Activated CD8-positive, alpha-beta T cell treated with anti-CD3 and anti-CD28 coated beads for 36 hours (primary cell): ENCODE results near the gene INO80D. TPM values are rescaled to one million over a fixed set of nuclear protein-coding genes. Genes with fewer than 3 reads are reported as not detected.
"Not testable (repeated sequence)": the region's sequence is repeated elsewhere in the genome, so short reads cannot be mapped to it uniquely, and the experiment has no call there.

Experiments used
- ATAC-seq: fragments of 200-7000 bp; cut with Tn5 transposase; one replicate; pipeline ENCODE4 v1.10.0; 2021; ENCODE audit warnings: mild to moderate bottlenecking, moderate library complexity
- CTCF ChIA-PET: fragments of 350-600 bp; sonication (Branson Sonifier 250); formaldehyde crosslinking; loops from one replicate; lab custom pipeline; 2021; ENCODE audit warnings: antibody characterized with exemption; lab: Charles Lee
- POLR2A ChIA-PET: fragments of 350-600 bp; sonication (Branson Sonifier 250); formaldehyde crosslinking; loops from one replicate; lab custom pipeline; 2021; ENCODE audit warnings: antibody characterized with exemption; lab: Charles Lee
- DNase-seq: peaks from one replicate; pipeline ENCODE4 v3.0.0-alpha.2; 2020
- H3K27ac Mint-ChIP-seq: one replicate; pipeline ENCODE4 v1.8.0; 2021; ENCODE audit warnings: mild to moderate bottlenecking, mixed read lengths
- H3K27me3 Mint-ChIP-seq: one replicate; pipeline ENCODE4 v1.8.0; 2021; ENCODE audit warnings: mixed read lengths
- H3K36me3 Mint-ChIP-seq: one replicate; pipeline ENCODE4 v1.8.0; 2021; ENCODE audit warnings: low read depth, mixed read lengths
- H3K4me1 Mint-ChIP-seq: one replicate; pipeline ENCODE4 v1.8.0; 2021; ENCODE audit warnings: low read depth, mixed read lengths
- H3K4me3 Mint-ChIP-seq: one replicate; pipeline ENCODE4 v1.8.0; 2021; ENCODE audit warnings: mild to moderate bottlenecking, moderate library complexity, mixed read lengths
- H3K9me3 Mint-ChIP-seq: one replicate; pipeline ENCODE4 v1.8.0; 2021; ENCODE audit warnings: mixed read lengths
- intact Hi-C: fragments of 100-400 bp; cut with micrococcal nuclease; formaldehyde crosslinking; loops from one replicate; pipeline ENCODE4 v1.10.0; 2022
- total RNA-seq, 2 experiments: library from RNA; stranded (reverse); gene quantifications; one replicate each; pipeline ENCODE4 v1.2.3, GENCODE V29; 2021
- TF ChIP-seq, protein P1 (sequence below): fragments of 200-600 bp; IDR thresholded peaks from one replicate; pipeline ENCODE4 v1.8.0; 2022; ENCODE audit warnings: antibody characterized with exemption, mild to moderate bottlenecking

Gene INO80D
- total RNA-seq, 2 experiments from 2014 or later: 15.9 to 16.7 TPM

DNA sequence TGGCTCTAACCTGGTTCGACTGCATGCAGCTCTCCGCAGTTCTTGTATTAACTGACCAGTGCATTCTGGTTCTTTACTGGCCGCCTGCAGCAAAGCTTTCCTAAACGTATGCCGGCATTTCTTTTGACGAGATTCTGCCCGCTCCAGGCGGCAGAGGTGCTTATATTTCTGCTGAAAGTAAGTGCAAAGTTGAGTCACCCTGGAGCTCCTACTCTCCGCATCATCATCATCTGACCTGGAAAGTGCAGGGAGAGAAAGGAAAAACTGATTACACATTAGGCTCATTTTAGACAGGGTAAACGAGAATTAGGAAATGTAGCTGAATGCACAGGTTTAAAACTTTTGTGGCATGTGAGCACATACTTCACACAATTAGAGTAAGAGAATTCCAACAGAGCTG, 57.9 kb downstream of the INO80D start:
- CTCF ChIA-PET: no interaction called here

DNA sequence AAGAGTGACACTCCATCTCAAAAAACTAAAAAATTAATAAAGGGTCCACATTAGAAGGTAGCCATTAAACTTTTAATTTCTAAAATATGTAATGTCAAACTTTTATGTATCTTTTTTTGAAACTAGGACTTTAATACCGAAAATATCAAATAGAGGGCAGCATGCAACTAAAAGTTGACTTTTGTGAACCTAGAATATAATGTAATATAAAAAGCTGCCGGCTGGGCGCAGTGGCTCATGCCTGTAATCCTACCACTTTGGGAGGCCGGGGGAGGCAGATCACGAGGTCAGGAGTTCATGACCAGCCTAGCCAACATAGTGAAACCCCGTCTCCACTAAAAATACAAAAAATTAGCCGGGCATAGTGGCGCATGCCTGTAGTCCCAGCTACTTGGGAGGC, 62.8 kb downstream of the INO80D start:
- no peaks in the 10 kb centered on the region for H3K27me3 Mint-ChIP-seq
- CTCF ChIA-PET: interaction anchor here (1.3 kb wide), 1 partner anchor 102 kb away, joined by 3 read pairs; no protein-coding TSS in a partner anchor

More for the DNA sequence above, 57.9 kb downstream of the INO80D start:
- Mint-ChIP-seq H3K36me3 (peaks cover 41% of the 10 kb centered on the region), H3K27me3 (no peaks in the 10 kb centered on the region), H3K4me3 (no peak overlapping the region), H3K4me1 (peaks cover 36% of the 10 kb centered on the region), H3K9me3 (peaks cover 14% of the 10 kb centered on the region), H3K27ac (peak overlapping the region; percentile 23)
- no peak for ATAC-seq
- intact Hi-C loops: no loop called here
- TF ChIP-seq, protein P1, sequence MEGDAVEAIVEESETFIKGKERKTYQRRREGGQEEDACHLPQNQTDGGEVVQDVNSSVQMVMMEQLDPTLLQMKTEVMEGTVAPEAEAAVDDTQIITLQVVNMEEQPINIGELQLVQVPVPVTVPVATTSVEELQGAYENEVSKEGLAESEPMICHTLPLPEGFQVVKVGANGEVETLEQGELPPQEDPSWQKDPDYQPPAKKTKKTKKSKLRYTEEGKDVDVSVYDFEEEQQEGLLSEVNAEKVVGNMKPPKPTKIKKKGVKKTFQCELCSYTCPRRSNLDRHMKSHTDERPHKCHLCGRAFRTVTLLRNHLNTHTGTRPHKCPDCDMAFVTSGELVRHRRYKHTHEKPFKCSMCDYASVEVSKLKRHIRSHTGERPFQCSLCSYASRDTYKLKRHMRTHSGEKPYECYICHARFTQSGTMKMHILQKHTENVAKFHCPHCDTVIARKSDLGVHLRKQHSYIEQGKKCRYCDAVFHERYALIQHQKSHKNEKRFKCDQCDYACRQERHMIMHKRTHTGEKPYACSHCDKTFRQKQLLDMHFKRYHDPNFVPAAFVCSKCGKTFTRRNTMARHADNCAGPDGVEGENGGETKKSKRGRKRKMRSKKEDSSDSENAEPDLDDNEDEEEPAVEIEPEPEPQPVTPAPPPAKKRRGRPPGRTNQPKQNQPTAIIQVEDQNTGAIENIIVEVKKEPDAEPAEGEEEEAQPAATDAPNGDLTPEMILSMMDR: no peak
- DNase-seq: no peak
- POLR2A ChIA-PET: interaction anchor here (1.6 kb wide), 1 partner anchor 58 kb away, joined by 3 read pairs; the partner anchor contains the start of gene INO80D

DNA sequence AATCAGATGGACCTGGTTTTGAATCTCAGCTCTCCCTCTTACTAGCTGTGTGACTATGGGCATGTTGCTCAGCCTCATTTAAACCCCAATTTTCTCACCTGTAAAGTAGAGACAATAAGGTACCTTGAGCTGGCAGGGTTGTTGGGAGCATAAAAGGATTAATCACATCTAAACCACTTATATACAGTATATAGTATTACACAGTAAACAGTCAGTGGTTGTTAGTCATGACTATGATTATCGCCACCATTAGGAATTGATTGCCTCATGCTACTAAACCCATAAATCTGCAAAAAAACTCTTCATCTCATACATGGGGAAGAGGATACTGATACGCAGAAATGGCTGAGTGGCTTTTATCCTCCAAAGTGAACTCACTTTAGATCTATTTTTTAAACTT, 65.8 kb downstream of the INO80D start:
- TF ChIP-seq, protein P1: no peak
- no peaks in the 10 kb centered on the region for H3K4me1 Mint-ChIP-seq
- H3K36me3 Mint-ChIP-seq: peaks cover 42% of the 10 kb centered on the region
- no peaks in the 10 kb centered on the region for H3K27me3 Mint-ChIP-seq
- CTCF ChIA-PET: no interaction called here
- H3K27ac Mint-ChIP-seq: no peak overlapping the region
- DNase-seq: no peak
- intact Hi-C loops: no loop called here
- H3K4me3 Mint-ChIP-seq: no peak overlapping the region
- peaks cover 11% of the 10 kb centered on the region for H3K9me3 Mint-ChIP-seq
- POLR2A ChIA-PET: no interaction called here
- no peak for ATAC-seq

More for the DNA sequence above, 62.8 kb downstream of the INO80D start:
- DNase-seq (peak; percentile 6), ATAC-seq (no peak)
- Mint-ChIP-seq H3K27ac (no peak overlapping the region), H3K4me1 (no peaks in the 10 kb centered on the region), H3K9me3 (no peaks in the 10 kb centered on the region), H3K36me3 (peaks cover 19% of the 10 kb centered on the region), H3K4me3 (no peak overlapping the region)
- TF ChIP-seq, protein P1: no peak
- intact Hi-C loops: no loop called here
- POLR2A ChIA-PET: interaction anchor here (1.5 kb wide), 1 partner anchor 21 kb away, joined by 3 read pairs; no protein-coding TSS in a partner anchor

DNA sequence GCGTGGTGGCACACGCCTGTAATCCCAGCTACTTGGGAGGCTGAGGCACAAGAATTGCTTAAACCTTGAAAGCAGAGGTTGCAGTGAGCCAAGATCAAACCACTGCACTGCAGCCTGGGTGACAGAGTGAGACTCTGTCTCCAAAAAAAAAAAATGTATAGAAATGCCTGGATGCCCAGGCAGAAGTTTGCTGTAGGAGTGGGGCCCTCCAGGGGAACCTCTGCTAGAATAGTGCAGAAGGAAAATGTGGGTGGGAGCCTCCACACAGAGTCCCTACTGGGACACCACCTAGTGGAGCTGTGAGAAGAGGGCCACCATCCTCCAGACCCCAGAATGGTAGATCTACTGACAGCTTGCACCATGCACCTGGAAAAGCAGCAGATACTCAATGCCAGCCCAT, 70.2 kb downstream of the INO80D start:
- ATAC-seq, DNase-seq, H3K4me1 Mint-ChIP-seq, CTCF ChIA-PET, POLR2A ChIA-PET, H3K27ac Mint-ChIP-seq, H3K4me3 Mint-ChIP-seq, intact Hi-C loops, H3K27me3 Mint-ChIP-seq: not testable (repeated sequence)
- Mint-ChIP-seq H3K9me3 (peaks cover 11% of the 10 kb centered on the region), H3K36me3 (peaks cover 59% of the 10 kb centered on the region)

DNA sequence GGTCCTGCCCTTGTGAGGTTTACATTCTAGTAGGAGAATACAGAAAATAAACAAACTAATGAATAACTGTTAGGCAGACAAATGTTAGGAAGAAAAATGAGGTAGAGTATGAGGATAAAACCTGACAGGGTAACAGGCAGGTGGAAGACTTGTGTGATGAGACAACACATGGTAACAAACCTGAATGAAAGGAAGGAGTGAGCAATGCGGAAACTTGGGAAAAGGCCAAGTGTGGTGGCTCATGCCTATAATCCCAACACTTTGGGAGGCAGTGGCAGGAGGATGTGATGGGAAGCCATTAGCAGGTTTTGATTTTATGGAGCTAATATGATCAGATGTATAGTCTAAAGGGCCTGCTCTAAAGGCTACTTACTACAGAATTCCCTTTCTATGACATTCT, 74.2 kb downstream of the INO80D start:
- H3K4me3 Mint-ChIP-seq: no peak overlapping the region
- CTCF ChIA-PET: interaction anchor here (1.2 kb wide), 1 partner anchor 10 kb away, joined by 3 read pairs; no protein-coding TSS in a partner anchor
- peaks cover 48% of the 10 kb centered on the region for H3K36me3 Mint-ChIP-seq
- peaks cover 11% of the 10 kb centered on the region for H3K9me3 Mint-ChIP-seq
- TF ChIP-seq, protein P1: no peak
- ATAC-seq (no peak), DNase-seq (no peak)
- H3K27ac Mint-ChIP-seq: no peak overlapping the region
- intact Hi-C loops: no loop called here
- H3K4me1 Mint-ChIP-seq: peaks cover 2% of the 10 kb centered on the region
- POLR2A ChIA-PET: no interaction called here
- H3K27me3 Mint-ChIP-seq: no peaks in the 10 kb centered on the region
